ENCODE measurements around the gene RGPD5. TPM values are rescaled to one million over a fixed set of nuclear protein-coding genes. Genes with fewer than 3 reads are reported as not detected.
"Not testable (repeated sequence)": the region's sequence is repeated elsewhere in the genome, so short reads cannot be mapped to it uniquely, and the experiment has no call there.

RGPD5 gene
- total and polyA plus RNA-seq, 7 donors, result 3.3 to 64.9 (median 22.0) TPM

DNA sequence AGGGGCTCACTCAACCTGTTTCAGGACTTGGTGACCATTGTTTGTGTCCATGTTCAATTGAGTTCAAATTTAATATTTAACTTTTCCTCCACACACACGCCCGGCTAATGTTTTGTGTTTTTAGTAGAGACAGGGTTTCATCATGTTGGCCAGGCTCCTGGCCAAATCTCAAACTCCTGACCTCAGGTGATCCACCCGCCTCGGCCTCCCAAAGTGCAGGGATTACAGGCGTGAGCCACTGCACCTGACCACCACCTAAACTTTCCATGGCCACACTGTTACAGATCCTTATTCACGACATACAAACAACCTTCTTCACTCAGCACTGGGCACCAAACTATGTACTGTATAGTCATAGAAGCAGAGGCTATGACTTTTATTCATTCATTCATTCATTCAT is 100.0 kb downstream of the RGPD5 start:
- H3K27me3 ChIP-seq (ENCODE audit: insufficient read depth in 3 of 3, low read length in 2 of 3); H3K4me3 ChIP-seq; ATAC-seq; H3K4me1 ChIP-seq; H3K9me3 ChIP-seq; H3K27ac ChIP-seq; intact Hi-C loops (cut with DNase I); H3K36me3 ChIP-seq (ENCODE audit: insufficient read depth in 1 of 2, low read depth in 1 of 2); DNase-seq: not testable (repeated sequence)
- no CpG with 5 or more reads among the region's 6 CpGs for WGBS, 3 donors

DNA sequence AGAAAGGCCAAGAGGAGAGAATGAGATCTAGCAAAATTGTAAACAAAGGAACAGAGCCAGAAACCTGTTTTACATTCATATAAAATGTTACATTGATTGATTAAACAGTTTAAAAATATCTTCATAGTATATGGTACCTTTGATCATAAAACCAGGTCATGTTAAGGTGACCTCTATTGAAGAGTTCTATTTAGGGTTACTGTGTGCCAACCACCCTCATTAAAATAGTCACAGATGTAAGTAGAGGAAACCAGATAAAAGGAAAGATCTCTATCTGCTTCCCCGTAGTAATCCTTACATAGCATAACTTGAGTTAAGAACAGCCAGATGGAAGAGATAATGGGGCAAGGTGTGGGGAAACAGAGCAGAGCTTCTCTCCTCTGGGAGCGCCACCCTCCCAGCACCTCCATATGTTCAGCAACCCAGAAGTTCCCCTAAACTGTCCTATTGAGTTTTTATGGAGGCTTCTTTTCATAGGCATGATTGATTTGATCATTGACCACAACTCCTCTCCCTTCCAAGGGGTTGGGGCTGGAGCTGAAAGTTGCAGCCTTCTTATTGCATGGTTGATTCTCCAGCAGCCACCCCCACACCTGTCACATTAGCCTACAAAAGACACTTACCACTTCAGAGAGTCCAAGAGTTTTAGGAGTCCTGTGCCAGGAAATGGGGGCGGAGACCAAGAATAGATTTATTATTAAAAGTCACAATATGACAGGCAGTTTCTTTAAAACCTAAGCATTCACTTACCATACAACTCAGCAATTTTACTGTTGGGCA is 101.2 kb downstream of the RGPD5 start:
- H3K27me3 ChIP-seq (ENCODE audit: insufficient read depth in 3 of 3, low read length in 2 of 3); ATAC-seq; intact Hi-C loops (cut with DNase I); H3K36me3 ChIP-seq (ENCODE audit: insufficient read depth in 1 of 2, low read depth in 1 of 2); H3K4me3 ChIP-seq; H3K9me3 ChIP-seq; H3K4me1 ChIP-seq; H3K27ac ChIP-seq; DNase-seq: not testable (repeated sequence)
- no CpG with 5 or more reads among the region's 3 CpGs for WGBS, 3 donors

DNA sequence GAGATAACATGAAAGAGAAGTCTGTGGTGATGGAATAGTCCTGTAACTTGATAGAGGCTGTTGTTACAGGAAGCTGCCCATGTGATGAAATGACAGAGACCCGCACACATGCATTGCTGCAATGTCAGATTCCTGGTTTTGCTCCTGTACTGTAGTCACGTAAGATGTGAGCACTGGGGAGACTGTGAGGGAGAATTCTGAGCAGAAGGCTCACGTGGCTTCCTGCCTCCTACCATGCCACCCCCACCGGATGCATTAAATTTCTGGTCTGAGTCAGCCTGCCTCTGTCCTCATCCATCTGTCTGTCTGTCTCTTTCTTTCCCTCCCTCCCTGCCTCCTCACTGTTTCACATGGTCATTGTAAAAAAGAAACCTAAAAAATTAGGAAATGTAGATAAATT is 102.1 kb downstream of the RGPD5 start:
- ATAC-seq, result peak; percentile 60 to 85 (median 79)
- H3K27me3 ChIP-seq (ENCODE audit: insufficient read depth in 3 of 3, low read length in 2 of 3); H3K9me3 ChIP-seq; H3K4me3 ChIP-seq; H3K27ac ChIP-seq; DNase-seq; H3K36me3 ChIP-seq (ENCODE audit: insufficient read depth in 1 of 2, low read depth in 1 of 2); intact Hi-C loops (cut with DNase I); H3K4me1 ChIP-seq: not testable (repeated sequence)
- no CpG with 5 or more reads among the region's 4 CpGs for WGBS, 3 donors

DNA sequence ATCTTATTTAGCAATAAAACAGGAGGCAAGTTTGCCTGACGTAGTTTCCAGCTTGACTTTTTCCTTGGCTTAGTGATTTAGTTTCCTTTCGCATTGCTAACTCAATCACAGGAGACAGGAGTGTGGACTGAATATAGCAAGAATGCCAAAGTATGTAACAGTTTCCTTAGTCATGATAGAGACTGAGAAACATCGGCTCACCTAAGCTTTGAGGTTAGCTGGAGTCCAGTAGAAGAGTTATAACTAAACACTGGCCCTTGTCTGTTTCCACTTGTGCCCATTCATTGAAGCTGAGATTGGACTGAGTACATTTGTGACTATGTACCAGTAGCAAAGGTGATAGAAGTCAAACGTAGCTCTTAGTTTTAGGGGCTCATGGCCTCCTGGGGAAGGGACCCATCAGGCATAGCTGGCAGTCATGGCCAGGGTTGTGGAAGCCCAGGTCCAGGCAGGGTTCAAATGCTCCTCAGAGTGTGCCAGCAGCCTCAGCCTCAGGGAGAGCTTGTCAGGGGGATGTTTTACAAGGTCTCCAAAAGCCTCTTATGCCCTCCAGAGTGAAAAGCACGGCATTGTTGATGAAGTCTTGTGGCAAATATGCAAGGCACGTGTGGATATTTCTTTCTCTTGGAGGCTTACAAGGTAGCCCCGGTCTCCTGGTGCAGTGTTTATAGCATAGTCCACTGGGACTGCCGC is 103.8 kb downstream of the RGPD5 start:
- intact Hi-C loops (cut with DNase I); DNase-seq; H3K27ac ChIP-seq; H3K4me1 ChIP-seq; H3K4me3 ChIP-seq; H3K27me3 ChIP-seq (ENCODE audit: insufficient read depth in 3 of 3, low read length in 2 of 3); H3K9me3 ChIP-seq; H3K36me3 ChIP-seq (ENCODE audit: insufficient read depth in 1 of 2, low read depth in 1 of 2): not testable (repeated sequence)
- ATAC-seq, result peak; percentile 4 to 44 (median 30)
- WGBS, 3 donors, result no CpG with 5 or more reads among the region's 8 CpGs

DNA sequence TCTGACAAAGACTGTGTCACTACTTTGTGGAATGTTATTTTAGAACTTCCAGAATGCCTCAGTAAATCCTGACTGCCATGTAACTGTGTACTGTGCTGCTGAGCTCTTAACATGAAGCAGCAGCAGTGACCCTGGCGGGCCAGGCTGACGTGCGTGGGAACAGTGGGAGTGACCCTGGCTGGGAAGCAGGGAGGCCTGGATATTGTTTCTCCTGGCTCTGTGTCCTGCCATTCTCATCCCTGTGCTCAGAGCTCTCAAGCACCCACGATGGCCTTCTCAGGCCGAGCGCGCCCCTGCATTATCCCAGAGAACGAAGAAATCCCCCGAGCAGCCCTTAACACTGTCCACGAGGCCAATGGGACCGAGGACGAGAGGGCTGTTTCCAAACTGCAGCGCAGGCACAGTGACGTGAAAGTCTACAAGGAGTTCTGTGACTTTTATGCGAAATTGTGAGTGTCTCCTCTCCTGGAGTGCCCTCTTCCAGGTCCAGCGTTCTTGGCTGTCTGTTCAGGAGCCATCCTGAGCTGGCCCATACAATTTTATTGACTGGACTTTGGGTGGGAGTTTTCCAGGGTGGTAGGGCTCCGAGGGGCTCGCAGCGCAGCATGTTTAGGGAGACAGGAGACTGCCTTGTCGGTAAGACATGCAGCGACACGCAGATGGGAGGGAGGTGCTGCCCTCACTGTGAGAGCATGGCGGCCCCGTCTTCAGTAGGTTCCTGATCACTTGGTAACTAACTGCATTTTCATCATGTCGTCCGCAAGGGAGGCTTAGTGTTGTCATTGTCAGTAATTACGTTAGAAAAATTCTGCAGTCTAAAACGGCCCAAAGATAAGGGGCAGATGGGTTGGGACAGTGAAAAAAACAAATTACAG is 104.6 kb downstream of the RGPD5 start, which contains the start of gene LIMS3:
Gene LIMS3 (plus strand): TSS at position 227 of the 875 bp plus-strand sequence. CDS start 41 bp downstream, at position 268.
- H3K4me3 ChIP-seq; H3K27me3 ChIP-seq (ENCODE audit: insufficient read depth in 3 of 3, low read length in 2 of 3); H3K9me3 ChIP-seq; DNase-seq; H3K36me3 ChIP-seq (ENCODE audit: insufficient read depth in 1 of 2, low read depth in 1 of 2); intact Hi-C loops (cut with DNase I); H3K27ac ChIP-seq; H3K4me1 ChIP-seq: not testable (repeated sequence)
- peak; percentile 78 to 87 (median 85) for ATAC-seq
- WGBS, 3 donors, result no CpG with 5 or more reads among the region's 28 CpGs

DNA sequence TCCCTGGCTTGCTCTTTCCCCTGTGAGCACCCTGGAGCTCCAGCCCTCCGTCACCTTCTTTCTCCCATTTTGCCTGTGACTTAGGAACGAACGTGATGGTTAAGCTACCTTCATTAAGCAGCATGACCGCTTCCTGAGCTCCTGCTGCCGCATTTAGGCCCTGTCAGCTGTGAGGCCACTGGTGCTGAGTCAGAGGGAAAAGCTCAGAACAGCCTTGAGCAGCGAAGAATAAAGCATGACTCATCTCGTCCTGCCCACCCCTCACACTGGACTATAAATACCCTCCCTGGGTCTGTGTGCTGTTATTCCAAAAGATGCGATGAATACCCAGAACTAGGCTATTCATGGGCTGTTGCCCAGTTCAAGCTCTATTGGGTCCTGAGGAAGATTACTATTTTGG is 111.7 kb downstream of the RGPD5 start:
- peak; percentile 87 to 92 (median 90) for ATAC-seq
- H3K4me1 ChIP-seq; H3K36me3 ChIP-seq (ENCODE audit: insufficient read depth in 1 of 2, low read depth in 1 of 2); DNase-seq; H3K27ac ChIP-seq; H3K4me3 ChIP-seq; H3K9me3 ChIP-seq; intact Hi-C loops (cut with DNase I); H3K27me3 ChIP-seq (ENCODE audit: insufficient read depth in 3 of 3, low read length in 2 of 3): not testable (repeated sequence)
- WGBS, 3 donors, result no CpG with 5 or more reads among the region's 8 CpGs

Other genes starting within 250 kb of the RGPD5 start
- 10 to 100 TPM; 26.6 to 39.8 (median 35.4) TPM for gene SEPTIN10, start 180.3 kb upstream of the RGPD5 start, total RNA-seq
- 10 to 100 TPM; 20.6 to 32.6 (median 26.3) TPM for gene SEPTIN10, start 180.3 kb upstream of the RGPD5 start, polyA plus RNA-seq
- 1 to 10 TPM in 2 of 4 donors, under 1 TPM in 2; 0.75 to 1.1 (median 0.93) TPM for gene SOWAHC, start 179.9 kb upstream of the RGPD5 start, total RNA-seq
- gene SOWAHC, start 179.9 kb upstream of the RGPD5 start, polyA plus RNA-seq, result 1 to 10 TPM in 1 of 3 donors, under 1 TPM in 2; 0.56 to 3.4 (median 0.99) TPM
- 10 to 100 TPM in 1 of 4 donors, 1 to 10 TPM in 3; 2.8 to 24.4 (median 6.1) TPM for gene LIMS3, start 104.4 kb downstream of the RGPD5 start, total RNA-seq
- 1 to 10 TPM; 2.5 to 9.9 (median 5.6) TPM for gene LIMS3, start 104.4 kb downstream of the RGPD5 start, polyA plus RNA-seq

Data from psoas muscle (tissue), 8 donors.